Endothelial cell of umbilical vein (primary cell): Measurements from ENCODE around the gene KLHL6.

ENCODE experiments used
- CTCF ChIP-seq, 2 donors: IDR thresholded peaks; 1 replicate in 1 of 2; 2 replicates in 1 of 2; pipeline ENCODE4 v1.5.1; 2011; ENCODE audit warnings: low read length in 2 of 2, mild to moderate bottlenecking in 2 of 2, moderate library complexity in 2 of 2, control low read depth in 1 of 2, inconsistent platforms in 1 of 2, low read depth in 1 of 2; ENCODE audit not compliant: insufficient read depth in 1 of 2; ENCODE audit errors: extremely low read depth in 1 of 2
- EZH2 ChIP-seq: IDR thresholded peaks from 2 replicates; pipeline ENCODE4 v1.6.1; 2012; ENCODE audit warnings: borderline replicate concordance, low read depth, mild to moderate bottlenecking, moderate library complexity, low read length, inconsistent platforms; ENCODE audit not compliant: severe bottlenecking
- FOS ChIP-seq: IDR thresholded peaks from 2 replicates; pipeline ENCODE4 v1.6.1; 2011; ENCODE audit warnings: mild to moderate bottlenecking, low read length, moderate library complexity, borderline replicate concordance; ENCODE audit not compliant: insufficient read depth
- GATA2 ChIP-seq: IDR thresholded peaks from 2 replicates; pipeline ENCODE4 v1.7.0; 2011; ENCODE audit warnings: low read depth, mild to moderate bottlenecking, moderate library complexity, mixed read lengths, low read length; ENCODE audit not compliant: insufficient read length, insufficient read depth
- JUN ChIP-seq: IDR thresholded peaks from 2 replicates; pipeline ENCODE4 v1.6.1; 2011; ENCODE audit warnings: borderline replicate concordance, low read depth; ENCODE audit not compliant: insufficient read length, insufficient read depth
- MYC ChIP-seq: IDR thresholded peaks from one replicate; pipeline ENCODE4 v1.6.1; 2011; ENCODE audit warnings: mild to moderate bottlenecking, low read depth, low read length
- POLR2A ChIP-seq: IDR thresholded peaks from 2 replicates; pipeline ENCODE4 v1.6.1; 2012; ENCODE audit warnings: low read depth, mild to moderate bottlenecking, control low read depth, low read length
- POLR2AphosphoS5 ChIP-seq: IDR thresholded peaks from 2 replicates; pipeline ENCODE4 v1.6.1; 2012; ENCODE audit warnings: low read depth, mild to moderate bottlenecking, control low read depth, low read length, moderate library complexity; ENCODE audit not compliant: insufficient read depth
- TF ChIP-seq, protein P1 (sequence below): IDR thresholded peaks from 2 replicates; pipeline ENCODE4 v1.6.1; 2011; ENCODE audit not compliant: insufficient read depth, insufficient read length

- TF ChIP-seq CTCF (IDR thresholded peaks at IDR 0.05; ENCODE audit: extremely low read depth in 1 of 2, insufficient read depth in 1 of 2, low read depth in 1 of 2, low read length in 2 of 2) (no peak), POLR2A (no peak), POLR2AphosphoS5 (no peak), EZH2 (no peak), JUN (no peak), GATA2 (no peak), FOS (no peak), MYC (no peak)
- TF ChIP-seq, protein P1, sequence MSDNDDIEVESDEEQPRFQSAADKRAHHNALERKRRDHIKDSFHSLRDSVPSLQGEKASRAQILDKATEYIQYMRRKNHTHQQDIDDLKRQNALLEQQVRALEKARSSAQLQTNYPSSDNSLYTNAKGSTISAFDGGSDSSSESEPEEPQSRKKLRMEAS: no peak
These were observed 83.4 kb downstream of the KLHL6 start for GRCh38 chr3:183472155-183472554.
